ENCODE measurements around the gene ACP4.
"Not testable (repeated sequence)": the region's sequence is repeated elsewhere in the genome, so short reads cannot be mapped to it uniquely, and the experiment has no call there.

The ACP4 gene

GRCh38 chr19:50797781-50798658, 7.8 kb downstream of the ACP4 start:
- no peak for DNase-seq

GRCh38 chr19:50798659-50799546, 8.7 kb downstream of the ACP4 start:
- no peak for DNase-seq

DNA sequence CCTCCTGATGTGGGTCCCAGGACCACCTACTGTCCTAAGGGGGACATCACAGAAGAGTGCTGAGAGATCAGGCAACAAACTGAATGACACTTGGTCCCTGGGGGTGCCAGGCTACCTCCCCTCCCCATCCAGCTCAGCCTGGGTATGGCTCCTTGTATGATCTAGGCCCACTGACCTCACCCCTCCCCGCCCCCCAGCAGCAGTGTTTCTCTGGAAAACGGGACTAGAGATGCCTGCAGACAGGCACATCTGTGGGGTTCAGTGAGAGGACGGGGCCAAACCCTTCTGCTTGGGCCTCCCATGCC, 9.3 kb downstream of the ACP4 start:
- no peak for DNase-seq

DNA sequence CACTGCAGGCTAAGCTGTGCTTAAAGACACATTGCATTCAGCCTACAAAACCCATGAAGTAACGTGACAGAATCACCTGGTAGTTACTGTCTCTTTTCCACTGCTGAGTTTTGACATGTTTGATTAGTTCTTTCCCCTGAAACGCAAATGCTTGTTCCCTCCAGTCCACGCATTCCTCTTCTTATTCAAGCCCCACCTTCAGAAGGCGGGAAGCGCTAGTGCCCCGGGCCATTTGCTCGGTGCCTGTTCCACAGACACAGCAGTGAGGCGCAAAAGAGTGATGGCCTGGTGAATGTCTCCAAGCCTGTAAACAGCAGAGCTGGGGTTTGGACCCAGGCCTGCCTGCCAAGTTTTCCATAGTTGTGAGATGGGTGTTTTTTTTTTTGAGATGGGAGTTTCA, 10.9 kb downstream of the ACP4 start:
- no peak for DNase-seq

DNA sequence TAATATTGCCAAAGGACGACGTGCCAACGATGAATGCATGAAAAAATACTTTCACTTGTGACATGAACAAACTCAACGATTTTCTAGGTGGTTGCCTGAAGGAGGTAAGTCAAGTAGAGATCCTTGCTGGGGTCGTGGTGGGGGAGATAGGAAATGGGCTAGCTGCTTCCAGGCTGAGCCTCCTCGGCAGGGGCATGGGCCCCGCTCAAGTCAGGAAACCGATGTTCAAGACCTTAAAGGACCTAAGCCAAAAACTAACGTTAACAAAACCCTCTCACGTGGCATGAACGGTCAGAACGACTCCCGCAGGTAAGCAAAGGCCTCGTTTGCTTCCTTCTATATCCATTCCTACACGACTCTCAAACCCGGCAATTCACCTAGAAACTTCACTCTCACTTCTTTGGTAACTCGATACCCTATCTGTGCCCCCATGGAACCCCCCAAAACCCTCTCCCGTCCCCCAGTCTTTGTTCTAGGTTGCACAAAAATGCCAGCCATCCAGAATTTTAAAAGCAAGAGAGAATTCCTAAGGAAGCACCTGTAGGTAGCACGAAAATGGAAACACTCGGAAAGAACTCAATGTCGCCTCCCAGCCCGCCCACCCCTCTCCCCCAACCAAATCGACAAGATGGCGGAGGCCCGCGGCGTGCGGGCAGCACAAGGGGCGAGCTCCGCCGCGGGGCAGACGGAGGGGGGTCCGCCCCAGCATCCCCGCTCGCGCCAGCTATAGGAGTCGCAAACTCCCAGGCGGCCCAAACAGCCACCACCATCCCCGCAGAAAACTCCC, 13.6 kb downstream of the ACP4 start:
- DNase-seq: peak; percentile 34 to 65

GRCh38 chr19:50804420-50805272, 14.4 kb downstream of the ACP4 start:
- DNase-seq: peak; percentile 98 to 99

- no peak for DNase-seq
These were observed 18.6 kb downstream of the ACP4 start for GRCh38 chr19:50808856-50809255.

DNA sequence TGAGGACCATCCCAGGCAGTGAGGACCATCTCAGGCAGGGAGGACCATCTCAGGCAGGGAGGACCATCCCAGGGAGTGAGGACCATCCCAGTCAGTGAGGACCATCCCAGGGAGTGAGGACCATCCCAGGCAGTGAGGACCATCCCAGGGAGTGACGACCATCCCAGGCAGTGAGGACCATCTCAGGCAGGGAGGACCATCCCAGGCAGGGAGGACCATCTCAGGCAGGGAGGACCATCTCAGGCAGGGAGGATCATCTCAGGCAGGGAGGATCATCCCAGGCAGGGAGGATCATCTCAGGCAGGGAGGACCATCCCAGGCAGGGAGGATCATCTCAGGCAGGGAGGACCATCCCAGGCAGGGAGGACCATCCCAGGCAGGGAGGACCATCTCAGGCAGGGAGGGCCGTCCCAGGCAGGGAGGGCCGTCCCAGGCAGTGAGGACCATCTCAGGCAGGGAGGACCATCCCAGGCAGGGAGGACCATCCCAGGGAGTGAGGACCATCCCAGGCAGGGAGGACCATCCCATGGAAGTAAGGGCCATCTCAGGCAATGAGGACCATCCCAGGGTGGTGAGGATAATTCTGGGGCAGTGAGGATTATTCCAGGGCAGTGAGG, 21.5 kb downstream of the ACP4 start:
- not testable (repeated sequence) for DNase-seq

DNA sequence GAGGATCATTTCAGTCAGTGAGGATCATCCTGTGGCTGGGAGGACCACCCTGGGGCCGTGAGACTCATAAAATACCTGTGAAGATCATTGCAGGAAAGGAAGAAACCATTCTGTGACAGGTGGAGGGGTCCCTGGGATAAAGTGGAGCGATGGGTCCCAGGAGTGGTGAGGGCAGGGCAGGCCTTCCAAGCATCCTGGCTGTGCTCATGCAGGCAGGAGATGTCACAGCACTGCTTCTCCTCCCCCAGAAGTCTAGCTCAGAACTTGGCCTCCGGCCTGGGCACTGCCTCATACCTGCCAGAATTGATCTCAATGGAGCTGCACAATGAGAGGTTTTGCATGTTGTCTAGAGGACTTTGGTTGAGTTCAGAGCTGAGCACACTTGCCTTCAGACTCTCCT, 22.3 kb downstream of the ACP4 start:
- no peak for DNase-seq

DNA sequence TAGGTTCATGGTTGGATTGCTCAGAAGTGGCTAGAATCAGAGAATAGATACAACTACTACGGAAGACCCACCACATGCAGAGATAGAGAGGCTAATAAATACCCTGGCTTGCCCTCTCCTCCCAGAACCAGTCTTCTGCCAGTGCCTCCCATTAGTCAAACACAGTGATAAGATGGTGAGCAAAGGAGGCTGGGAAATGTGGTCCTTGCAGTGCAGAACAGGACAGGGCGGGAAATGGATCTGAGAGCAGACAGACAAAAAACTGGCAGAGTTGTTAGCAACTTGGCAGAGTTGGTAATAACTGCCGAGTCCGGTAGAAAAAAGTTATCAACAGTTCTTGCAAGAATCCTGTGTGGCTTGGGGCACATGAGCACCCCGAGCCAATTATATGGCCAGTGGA, 24.7 kb downstream of the ACP4 start:
- DNase-seq: no peak

GRCh38 chr19:50815439-50815838, 25.2 kb downstream of the ACP4 start:
- DNase-seq: peak in 1 of 2 experiments; percentile 37

DNA sequence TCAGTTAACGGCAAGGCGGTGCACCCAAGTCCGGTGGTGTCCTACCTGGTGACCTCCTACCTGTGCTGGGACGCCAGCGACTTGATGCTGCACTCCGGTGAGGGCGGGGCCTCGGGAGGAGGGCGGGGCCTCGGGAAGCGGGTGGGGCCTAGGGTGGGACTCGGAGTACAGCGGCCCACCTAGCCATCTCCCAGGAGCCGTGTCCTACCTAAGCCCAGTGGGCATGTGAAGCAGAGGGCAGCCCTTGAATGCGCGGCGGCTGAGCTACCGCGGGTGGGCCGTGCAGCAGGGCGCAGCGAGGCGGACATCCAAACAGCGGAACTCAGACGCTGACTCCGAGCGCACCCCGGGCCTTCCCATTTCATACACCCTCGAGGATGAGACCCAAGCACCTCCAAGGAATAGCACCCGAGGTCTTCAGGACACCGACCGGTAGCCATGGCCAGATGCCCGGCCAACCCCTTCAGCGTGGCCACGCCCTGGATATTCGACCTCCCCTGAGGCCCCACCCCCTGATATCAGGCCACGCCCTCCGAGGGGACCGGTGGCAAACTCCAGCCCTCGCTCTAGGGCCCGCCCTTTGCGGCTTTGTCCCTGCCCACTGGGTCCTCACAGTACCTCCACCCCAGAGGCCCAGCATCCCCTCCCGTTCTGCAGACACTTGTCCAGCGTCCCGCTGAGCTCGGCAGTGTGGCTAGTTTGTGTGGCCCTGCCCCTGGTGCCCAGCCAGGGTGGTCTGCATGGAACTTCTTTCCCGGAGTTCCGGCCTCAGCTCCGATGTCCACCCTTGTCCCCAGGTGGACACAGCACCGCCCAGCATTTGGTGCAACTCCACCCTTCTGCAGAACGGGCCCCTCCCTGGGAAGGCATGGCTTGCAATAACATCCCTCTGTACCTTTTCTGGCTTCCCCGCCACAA, 28.0 kb downstream of the ACP4 start:
- DNase-seq: peak in 1 of 2 experiments; percentile 33

DNA sequence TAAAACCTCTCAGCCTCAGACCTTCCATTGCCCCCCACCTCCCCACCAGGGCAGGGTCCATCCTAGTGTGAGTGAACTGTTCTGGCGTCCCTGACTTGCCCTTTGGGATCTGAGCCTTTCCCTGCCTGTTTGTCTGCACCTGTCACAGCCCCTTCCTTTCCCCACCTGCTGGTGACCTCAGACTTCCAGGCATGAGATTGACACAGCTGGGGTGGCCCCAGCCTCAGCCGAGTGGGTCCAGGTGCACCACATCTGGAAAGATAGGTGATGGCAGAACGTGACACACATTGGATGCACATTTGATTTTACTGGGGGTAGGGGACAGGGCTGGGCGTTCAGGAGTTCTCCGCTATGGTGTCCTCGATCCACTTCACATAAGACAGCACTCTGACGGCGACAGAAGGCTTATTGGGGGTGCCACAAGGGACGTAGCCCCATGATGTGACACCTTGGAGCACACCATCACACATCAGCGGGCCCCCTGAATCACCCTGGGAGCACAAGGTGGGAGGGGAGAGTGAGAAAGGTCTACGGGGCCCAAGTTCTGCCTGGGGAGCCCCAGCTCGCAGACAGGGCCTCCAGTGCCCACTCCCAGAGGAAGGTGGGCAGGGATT, 28.8 kb downstream of the ACP4 start:
- no peak for DNase-seq

- DNase-seq: no peak
These were observed 29.4 kb downstream of the ACP4 start for GRCh38 chr19:50819636-50820035.

GRCh38 chr19:50820086-50820485, 29.9 kb downstream of the ACP4 start:
- no peak for DNase-seq

GRCh38 chr19:50820549-50821247, 30.5 kb downstream of the ACP4 start:
- no peak for DNase-seq

DNA sequence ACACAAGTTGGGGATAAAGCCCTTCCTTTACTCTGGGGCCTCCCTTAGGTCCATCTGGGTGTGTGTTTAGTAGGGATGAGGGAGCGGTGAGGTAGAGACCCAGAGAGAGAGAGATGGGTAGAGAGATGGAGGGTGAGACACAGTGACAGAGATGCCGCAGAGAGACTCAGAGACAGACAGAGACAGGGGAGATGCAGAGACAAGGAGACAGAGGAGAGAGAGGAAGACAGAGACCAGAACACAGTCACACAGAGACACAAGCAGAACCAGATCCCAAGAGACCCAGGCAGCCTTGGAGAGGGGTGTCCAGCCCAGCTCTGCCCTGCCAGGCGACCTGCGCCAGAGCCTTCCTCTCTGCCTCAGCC, 31.0 kb downstream of the ACP4 start:
- DNase-seq: no peak

- no peak for DNase-seq
These were observed 31.4 kb downstream of the ACP4 start for GRCh38 chr19:50821622-50822021.

- DNase-seq: no peak
These were observed 32.5 kb downstream of the ACP4 start for GRCh38 chr19:50822661-50823208.

Measured in NCI-H446 (cell line).